Renal cortex interstitium (tissue), 11 donors: ENCODE results near the gene PRPF19. TPM values are rescaled to one million over a fixed set of nuclear protein-coding genes. Genes with fewer than 3 reads are reported as not detected.
"Not testable (repeated sequence)": the region's sequence is repeated elsewhere in the genome, so short reads cannot be mapped to it uniquely, and the experiment has no call there.

Experiments used
- DNase-seq, 11 donors: peaks; one replicate each; pipeline ENCODE4 v3.0.0-alpha.2; 2013; ENCODE audit warnings: low read depth in 9 of 11, low spot score in 4 of 11; ENCODE audit errors: extremely low read depth in 1 of 11
- polyA plus RNA-seq, 3 donors: library from polyadenylated mRNA; unstranded; fragments of 120-200 nt; gene quantifications; one replicate each; pipeline ENCODE4 v1.2.1, GENCODE V29; 2013; ENCODE audit not compliant: insufficient read length in 3 of 3

PRPF19 gene
- polyA plus RNA-seq, 3 donors: 120 to 148 (median 134) TPM

- DNase-seq: no peak
Observed at GRCh38 chr11:60915248-60915914, 9.0 kb upstream of the PRPF19 start.

- no peak for DNase-seq
Observed at GRCh38 chr11:60914633-60915247, 8.4 kb upstream of the PRPF19 start.

- DNase-seq: peak; percentile 73 to 91 (median 86)
Observed at GRCh38 chr11:60913793-60914632, 7.6 kb upstream of the PRPF19 start, which contains the start of gene TMEM109. TSS of gene TMEM109 (plus strand) at chr11:60914158. CDS start at chr11:60919694, 5,536 bp downstream.

GRCh38 chr11:60912851-60913528 is 6.6 kb upstream of the PRPF19 start:
- no peak for DNase-seq

- DNase-seq: no peak
Observed at GRCh38 chr11:60912223-60912850, 6.0 kb upstream of the PRPF19 start.

GRCh38 chr11:60910711-60911380 is 4.5 kb upstream of the PRPF19 start:
- no peak for DNase-seq

GRCh38 chr11:60910281-60910687 is 3.9 kb upstream of the PRPF19 start:
- DNase-seq: no peak

- not testable (repeated sequence) for DNase-seq
Observed at GRCh38 chr11:60909680-60910280, 3.4 kb upstream of the PRPF19 start.

- DNase-seq: no peak
Observed at GRCh38 chr11:60908803-60909202, 2.4 kb upstream of the PRPF19 start.

GRCh38 chr11:60905551-60906113 is 753 bp downstream of the PRPF19 start:
- no peak for DNase-seq

- no peak for DNase-seq
Observed at GRCh38 chr11:60905047-60905446, 1.3 kb downstream of the PRPF19 start.

- DNase-seq: no peak
Observed at GRCh38 chr11:60902625-60903024, 3.8 kb downstream of the PRPF19 start.

- no peak for DNase-seq
Observed at GRCh38 chr11:60900673-60901404, 5.5 kb downstream of the PRPF19 start.

- no peak for DNase-seq
Observed at GRCh38 chr11:60899977-60900376, 6.4 kb downstream of the PRPF19 start.

- DNase-seq: peak in 1 of 11 donors; percentile 44
Observed at GRCh38 chr11:60899046-60899936, 7.1 kb downstream of the PRPF19 start.

GRCh38 chr11:60897496-60897895 is 8.9 kb downstream of the PRPF19 start:
- no peak for DNase-seq
